SK-N-SH (cell line): ENCODE results near the gene FMN1. TPM values are rescaled to one million over a fixed set of nuclear protein-coding genes. Genes with fewer than 3 reads are reported as not detected.

ENCODE experiments used
- CTCF ChIA-PET: fragments of 300-600, 350-600 bp; formaldehyde crosslinking; extraction: SDS; loops from one replicate; lab custom pipeline; 2021; lab: Yijun Ruan, JAX
- POLR2A ChIA-PET: fragments of 350-600 bp; sonication (Branson Sonifier 250); formaldehyde crosslinking; extraction: SDS; loops from one replicate; lab custom pipeline; 2020; ENCODE audit warnings: antibody characterized with exemption, inconsistent platforms; lab: Yijun Ruan, JAX
- DNase-seq: peaks from one replicate; pipeline ENCODE4 v3.0.0; 2012
- H2AFZ ChIP-seq: fragments of 200-600 bp; sonication (generic); 2 replicates; pipeline ENCODE4 v1.8.1; 2016; ENCODE audit warnings: antibody characterized with exemption, mild to moderate bottlenecking, low read depth
- H3F3A ChIP-seq: fragments of 200-600 bp; sonication (generic); replicated peaks from 2 replicates; pipeline ENCODE3; 2016; ENCODE audit warnings: antibody characterized with exemption, mild to moderate bottlenecking; ENCODE audit not compliant: insufficient read depth
- H3K27ac ChIP-seq, 2 experiments: fragments of 200-500 bp in 1 of 2; fragments of 200-600 bp in 1 of 2; sonication (Bioruptor generic) in 1 of 2; sonication (generic), shearing (Covaris generic) in 1 of 2; 2 replicates each; pipeline versions ENCODE4 v1.5.1 to v1.6.1; 2014 to 2016; ENCODE audit warnings: low read depth in 2 of 2, inconsistent platforms in 1 of 2, low read length in 1 of 2, mild to moderate bottlenecking in 1 of 2, mixed read lengths in 1 of 2
- H3K27me3 ChIP-seq: fragments of 200-600 bp; sonication (generic), shearing (Covaris generic); 2 replicates; pipeline ENCODE4 v1.6.1; 2016; ENCODE audit warnings: mixed run types; ENCODE audit not compliant: insufficient read depth
- H3K36me3 ChIP-seq, 2 experiments: fragments of 200-500 bp in 1 of 2; fragments of 200-600 bp in 1 of 2; sonication (Bioruptor generic) in 1 of 2; sonication (generic) in 1 of 2; replicated peaks in 1 of 2; 2 replicates each; pipeline versions ENCODE3 to v1.5.1; 2014 to 2016; ENCODE audit warnings: low read length in 1 of 2, mild to moderate bottlenecking in 1 of 2; ENCODE audit not compliant: insufficient read depth in 2 of 2, control insufficient read depth in 1 of 2
- H3K4me1 ChIP-seq, 2 experiments: fragments of 200-500 bp in 1 of 2; fragments of 200-600 bp in 1 of 2; sonication (Bioruptor generic) in 1 of 2; sonication (generic), shearing (Covaris generic) in 1 of 2; 2 replicates each; pipeline versions ENCODE4 v1.5.1 to v1.6.1; 2014 to 2016; ENCODE audit warnings: low read depth in 1 of 2, low read length in 1 of 2, mixed run types in 1 of 2; ENCODE audit not compliant: insufficient read depth in 2 of 2, control insufficient read depth in 1 of 2
- H3K4me2 ChIP-seq: fragments of 200-600 bp; sonication (generic), shearing (Covaris generic); 2 replicates; pipeline ENCODE4 v1.6.1; 2017; ENCODE audit warnings: mixed run types
- H3K4me3 ChIP-seq, 2 experiments: fragments of 200-500 bp in 1 of 2; fragments of 200-600 bp in 1 of 2; sonication (Bioruptor generic) in 1 of 2; sonication (generic), shearing (Covaris generic) in 1 of 2; 2 replicates each; pipeline versions ENCODE4 v1.5.1 to v1.8.1; 2014 to 2016; ENCODE audit warnings: low read depth in 2 of 2, inconsistent platforms in 1 of 2, low read length in 1 of 2, mild to moderate bottlenecking in 1 of 2, mixed read lengths in 1 of 2, moderate library complexity in 1 of 2
- H3K79me2 ChIP-seq: fragments of 200-600 bp; sonication (generic); 2 replicates; pipeline ENCODE4 v1.8.1; 2017; ENCODE audit warnings: mild to moderate bottlenecking; ENCODE audit not compliant: insufficient read depth
- H3K9ac ChIP-seq: fragments of 200-600 bp; sonication (generic); 2 replicates; pipeline ENCODE4 v1.6.1; 2017; ENCODE audit warnings: mixed run types
- H3K9me2 ChIP-seq: fragments of 200-600 bp; sonication (generic); 2 replicates; pipeline ENCODE4 v1.6.1; 2017; ENCODE audit warnings: mixed run types
- H3K9me3 ChIP-seq: fragments of 200-600 bp; sonication (generic); 2 replicates; pipeline ENCODE4 v1.6.1; 2017; ENCODE audit warnings: mixed run types, mild to moderate bottlenecking, moderate library complexity
- H4K20me1 ChIP-seq: fragments of 200-600 bp; sonication (generic); 2 replicates; pipeline ENCODE4 v1.6.1; 2017; ENCODE audit warnings: mild to moderate bottlenecking, mixed run types; ENCODE audit not compliant: insufficient read depth
- CHD2 ChIP-seq: fragments of 150-350 bp; IDR thresholded peaks from 2 replicates; pipeline ENCODE4 v1.6.1; 2018; ENCODE audit warnings: low read length; ENCODE audit not compliant: partially characterized antibody
- EP300 ChIP-seq, 2 experiments: IDR thresholded peaks; 2 replicates each; pipeline versions ENCODE4 v1.4.0 to v1.6.1; 2012; ENCODE audit warnings: borderline replicate concordance in 1 of 2, low read depth in 1 of 2, low read length in 1 of 2
- EZH2phosphoT487 ChIP-seq: fragments of 200-600 bp; sonication (generic); IDR thresholded peaks from 2 replicates; pipeline ENCODE4 v1.6.1; 2017; ENCODE audit warnings: low read depth, mixed run types, mild to moderate bottlenecking, antibody characterized with exemption, moderate library complexity, borderline replicate concordance
- FOSL2 ChIP-seq: IDR thresholded peaks from 2 replicates; pipeline ENCODE4 v1.4.0; 2012; ENCODE audit warnings: low read depth, mild to moderate bottlenecking, moderate library complexity, borderline replicate concordance
- FOXM1 ChIP-seq: IDR thresholded peaks from 2 replicates; pipeline ENCODE4 v1.4.0; 2012; ENCODE audit warnings: low read depth, mild to moderate bottlenecking
- GATA2 ChIP-seq: sonication (generic); formaldehyde crosslinking; IDR thresholded peaks from 2 replicates; pipeline ENCODE4 v1.5.0; 2020; ENCODE audit warnings: mild to moderate bottlenecking, missing genetic modification reagents
- MEF2A ChIP-seq: IDR thresholded peaks from 2 replicates; pipeline ENCODE4 v1.4.0; 2012; ENCODE audit warnings: low read depth, borderline replicate concordance
- MXI1 ChIP-seq: IDR thresholded peaks from 2 replicates; pipeline ENCODE4 v1.6.1; 2012; ENCODE audit warnings: mild to moderate bottlenecking, low read depth, low read length, improper control_type of control experiment
- NRF1 ChIP-seq: IDR thresholded peaks from 2 replicates; pipeline ENCODE4 v1.6.1; 2012; ENCODE audit warnings: low read depth, mild to moderate bottlenecking, low read length
- POLR2AphosphoS5 ChIP-seq: IDR thresholded peaks from 2 replicates; pipeline ENCODE4 v1.6.1; 2012; ENCODE audit warnings: low read depth, low read length
- RCOR1 ChIP-seq: fragments of 150-350 bp; IDR thresholded peaks from 2 replicates; pipeline ENCODE4 v1.6.1; 2017; ENCODE audit warnings: antibody characterized with exemption, low read length
- RFX5 ChIP-seq: IDR thresholded peaks from 2 replicates; pipeline ENCODE4 v1.6.1; 2012; ENCODE audit warnings: mild to moderate bottlenecking, improper control_type of control experiment, low read length
- WGBS: methylation state at CpG from one replicate; pipeline ENCODE4 v1.1.6; 2017; ENCODE audit warnings: low lambda C conversion rate; 5-methylcytosine and 5-hydroxymethylcytosine counted together
- polyA plus RNA-seq, 3 experiments: library from polyadenylated mRNA; depleted of rRNA; stranded (reverse); fragments of >200 nt; gene quantifications; 2 replicates each; pipeline ENCODE4 v1.2.3, GENCODE V29; 2012
- TF ChIP-seq, protein P1 (sequence below): fragments of 200-600 bp; sonication (generic); IDR thresholded peaks from 2 replicates; pipeline ENCODE4 v1.6.1; 2017; ENCODE audit warnings: antibody characterized with exemption, mild to moderate bottlenecking, moderate library complexity
- TF ChIP-seq, protein P2 (sequence below): IDR thresholded peaks from 2 replicates; pipeline ENCODE4 v1.6.1; 2012; ENCODE audit warnings: mild to moderate bottlenecking, low read depth, low read length, moderate library complexity
- TF ChIP-seq, protein P3 (sequence below): IDR thresholded peaks from 2 replicates; pipeline ENCODE4 v1.4.0; 2012; ENCODE audit warnings: low read depth
- TF ChIP-seq, protein P4 (sequence below): IDR thresholded peaks from 2 replicates; pipeline ENCODE4 v1.4.0; 2012; ENCODE audit warnings: low read depth, borderline replicate concordance

Gene FMN1
- polyA plus RNA-seq, 1 of the 3 experiments (the other 2 are of a cell fraction): 9.1 TPM

DNA sequence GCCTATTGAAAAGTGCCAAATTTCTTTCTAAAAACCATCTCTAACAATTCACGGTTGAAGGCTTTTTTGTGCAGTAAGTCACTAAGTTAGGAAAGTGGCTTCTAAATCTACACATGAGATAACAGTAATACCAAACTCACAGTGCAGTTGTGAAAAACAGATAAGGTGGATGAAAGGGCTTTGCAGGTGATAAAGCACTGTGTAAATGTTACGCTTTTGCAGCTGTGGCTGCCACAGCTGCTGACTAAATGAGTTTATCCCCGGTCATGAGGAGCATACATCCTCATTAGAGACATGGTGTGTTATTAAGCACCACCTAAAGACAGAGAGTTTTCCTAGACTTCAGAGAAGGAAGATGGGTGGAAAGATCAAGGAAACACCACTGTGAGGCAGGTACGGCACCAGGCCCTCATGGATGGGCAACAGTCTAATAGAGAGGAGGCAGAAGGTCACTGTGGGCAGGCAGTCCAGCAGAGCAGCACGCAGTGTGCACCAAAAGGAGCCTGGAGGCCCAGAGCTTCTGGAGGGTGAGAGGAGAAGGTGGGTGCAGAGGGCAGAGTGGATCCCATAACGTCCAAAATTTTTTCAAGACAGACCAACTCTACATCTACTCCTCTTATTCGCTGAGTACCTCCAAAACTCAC is 68.5 kb downstream of the FMN1 start:
- Histone ChIP-seq H4K20me1 (peaks cover 6% of the 10 kb centered on the region; the same call in 1 of the 2 replicates), H3K4me3 (no peak overlapping the region), H3K4me1 (peaks cover 16 to 20% of the 10 kb centered on the region in 2 experiments), H3K9ac (peak overlapping the region; percentile 46; the same call in 1 of the 2 replicates), H3K36me3 (peaks cover 2 to 39% of the 10 kb centered on the region in 2 experiments), H3K27ac (peak overlapping the region; percentile 89 to 92), H2AFZ (no peak overlapping the region), H3F3A (peaks cover 50% of the 10 kb centered on the region), H3K79me2 (peaks cover 95% of the 10 kb centered on the region), H3K27me3 (no peaks in the 10 kb centered on the region), H3K9me2 (no peaks in the 10 kb centered on the region), H3K9me3 (no peaks in the 10 kb centered on the region), H3K4me2 (peak overlapping the region; percentile 62)
- 73% methylated on average over 7 of the region's 7 CpGs for WGBS
- ChIA-PET CTCF (interaction anchor here (1.1 to 1.9 kb wide), 2 partner anchors 40 kb away, joined by 5 to 6 read pairs; no protein-coding TSS in a partner anchor), POLR2A (no interaction called here)
- no peak for TF ChIP-seq MEF2A
- TF ChIP-seq, protein P1, sequence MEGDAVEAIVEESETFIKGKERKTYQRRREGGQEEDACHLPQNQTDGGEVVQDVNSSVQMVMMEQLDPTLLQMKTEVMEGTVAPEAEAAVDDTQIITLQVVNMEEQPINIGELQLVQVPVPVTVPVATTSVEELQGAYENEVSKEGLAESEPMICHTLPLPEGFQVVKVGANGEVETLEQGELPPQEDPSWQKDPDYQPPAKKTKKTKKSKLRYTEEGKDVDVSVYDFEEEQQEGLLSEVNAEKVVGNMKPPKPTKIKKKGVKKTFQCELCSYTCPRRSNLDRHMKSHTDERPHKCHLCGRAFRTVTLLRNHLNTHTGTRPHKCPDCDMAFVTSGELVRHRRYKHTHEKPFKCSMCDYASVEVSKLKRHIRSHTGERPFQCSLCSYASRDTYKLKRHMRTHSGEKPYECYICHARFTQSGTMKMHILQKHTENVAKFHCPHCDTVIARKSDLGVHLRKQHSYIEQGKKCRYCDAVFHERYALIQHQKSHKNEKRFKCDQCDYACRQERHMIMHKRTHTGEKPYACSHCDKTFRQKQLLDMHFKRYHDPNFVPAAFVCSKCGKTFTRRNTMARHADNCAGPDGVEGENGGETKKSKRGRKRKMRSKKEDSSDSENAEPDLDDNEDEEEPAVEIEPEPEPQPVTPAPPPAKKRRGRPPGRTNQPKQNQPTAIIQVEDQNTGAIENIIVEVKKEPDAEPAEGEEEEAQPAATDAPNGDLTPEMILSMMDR: no peak
- TF ChIP-seq GATA2 (CRISPR knock-in tag): no peak
- no peak for TF ChIP-seq FOXM1
- TF ChIP-seq, protein P2, sequence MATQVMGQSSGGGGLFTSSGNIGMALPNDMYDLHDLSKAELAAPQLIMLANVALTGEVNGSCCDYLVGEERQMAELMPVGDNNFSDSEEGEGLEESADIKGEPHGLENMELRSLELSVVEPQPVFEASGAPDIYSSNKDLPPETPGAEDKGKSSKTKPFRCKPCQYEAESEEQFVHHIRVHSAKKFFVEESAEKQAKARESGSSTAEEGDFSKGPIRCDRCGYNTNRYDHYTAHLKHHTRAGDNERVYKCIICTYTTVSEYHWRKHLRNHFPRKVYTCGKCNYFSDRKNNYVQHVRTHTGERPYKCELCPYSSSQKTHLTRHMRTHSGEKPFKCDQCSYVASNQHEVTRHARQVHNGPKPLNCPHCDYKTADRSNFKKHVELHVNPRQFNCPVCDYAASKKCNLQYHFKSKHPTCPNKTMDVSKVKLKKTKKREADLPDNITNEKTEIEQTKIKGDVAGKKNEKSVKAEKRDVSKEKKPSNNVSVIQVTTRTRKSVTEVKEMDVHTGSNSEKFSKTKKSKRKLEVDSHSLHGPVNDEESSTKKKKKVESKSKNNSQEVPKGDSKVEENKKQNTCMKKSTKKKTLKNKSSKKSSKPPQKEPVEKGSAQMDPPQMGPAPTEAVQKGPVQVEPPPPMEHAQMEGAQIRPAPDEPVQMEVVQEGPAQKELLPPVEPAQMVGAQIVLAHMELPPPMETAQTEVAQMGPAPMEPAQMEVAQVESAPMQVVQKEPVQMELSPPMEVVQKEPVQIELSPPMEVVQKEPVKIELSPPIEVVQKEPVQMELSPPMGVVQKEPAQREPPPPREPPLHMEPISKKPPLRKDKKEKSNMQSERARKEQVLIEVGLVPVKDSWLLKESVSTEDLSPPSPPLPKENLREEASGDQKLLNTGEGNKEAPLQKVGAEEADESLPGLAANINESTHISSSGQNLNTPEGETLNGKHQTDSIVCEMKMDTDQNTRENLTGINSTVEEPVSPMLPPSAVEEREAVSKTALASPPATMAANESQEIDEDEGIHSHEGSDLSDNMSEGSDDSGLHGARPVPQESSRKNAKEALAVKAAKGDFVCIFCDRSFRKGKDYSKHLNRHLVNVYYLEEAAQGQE: no peak
- TF ChIP-seq POLR2AphosphoS5: no peak; the same call in 1 of the 2 replicates
- TF ChIP-seq, protein P3, sequence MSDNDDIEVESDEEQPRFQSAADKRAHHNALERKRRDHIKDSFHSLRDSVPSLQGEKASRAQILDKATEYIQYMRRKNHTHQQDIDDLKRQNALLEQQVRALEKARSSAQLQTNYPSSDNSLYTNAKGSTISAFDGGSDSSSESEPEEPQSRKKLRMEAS: no peak
- no peak for TF ChIP-seq EZH2phosphoT487
- TF ChIP-seq MXI1: no peak
- TF ChIP-seq FOSL2: no peak
- TF ChIP-seq RFX5: no peak
- no peak for TF ChIP-seq EP300 (IDR thresholded peaks at IDR 0.05; ENCODE audit: borderline replicate concordance in 1 of 2, low read depth in 1 of 2, low read length in 1 of 2)
- TF ChIP-seq, protein P4, sequence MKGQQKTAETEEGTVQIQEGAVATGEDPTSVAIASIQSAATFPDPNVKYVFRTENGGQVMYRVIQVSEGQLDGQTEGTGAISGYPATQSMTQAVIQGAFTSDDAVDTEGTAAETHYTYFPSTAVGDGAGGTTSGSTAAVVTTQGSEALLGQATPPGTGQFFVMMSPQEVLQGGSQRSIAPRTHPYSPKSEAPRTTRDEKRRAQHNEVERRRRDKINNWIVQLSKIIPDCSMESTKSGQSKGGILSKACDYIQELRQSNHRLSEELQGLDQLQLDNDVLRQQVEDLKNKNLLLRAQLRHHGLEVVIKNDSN: no peak
- TF ChIP-seq CHD2: no peak
- TF ChIP-seq RCOR1: no peak
- no peak for TF ChIP-seq NRF1
- DNase-seq: no peak
